ENCODE results near the gene SIX6. TPM values are rescaled to one million over a fixed set of nuclear protein-coding genes. Genes with fewer than 3 reads are reported as not detected.
A peak's percentile ranks its signal among the peaks of the same experiment; 100 is the strongest.

Gene SIX6
- total and polyA plus RNA-seq, 2 of the 13 experiments (the other 11 are each of a cell fraction or from before 2014, with no cell fraction given), result not detected

GRCh38 chr14:60505448-60505847 lies 3.5 kb upstream of the SIX6 start:
- H2AFZ ChIP-seq (ENCODE audit: low read length), result no peak overlapping the region
- no peak for FAIRE-seq
- ChIA-PET POLR2A (no interaction called here), CTCF (ENCODE audit: low intra/inter-chr PET ratio, low total read pairs) (no interaction called here)
- no peak for ATAC-seq
- no peaks in the 10 kb centered on the region for H3K9me3 ChIP-seq (ENCODE audit: low read length)
- BruUV-seq (replicated peaks), result no TSS peak
- peak in 1 of 2 experiments; percentile 57; a peak in 2 of 4 replicates for TF ChIP-seq MAFK (conservative IDR thresholded peaks at IDR 0.05 in 1 of 2, IDR thresholded peaks at IDR 0.05 in 1 of 2; ENCODE audit: low read length in 2 of 2)
- no peak for TF ChIP-seq SIX1 (CRISPR knock-in tag; IDR thresholded peaks at IDR 0.05; ENCODE audit: borderline replicate concordance)
- H3K36me3 ChIP-seq (replicated peaks in 1 of 2; ENCODE audit: control insufficient read depth in 1 of 2, insufficient read depth in 2 of 2, low read length in 2 of 2), result no peaks in the 10 kb centered on the region
- no peak for DNase-seq (ENCODE audit: low spot score)
- 43% methylated on average over 2 of the region's 2 CpGs for WGBS (ENCODE audit: low lambda C conversion rate)
- no peak overlapping the region for H3K9ac ChIP-seq (ENCODE audit: insufficient read depth, low read depth, low read length)
- H3K4me3 ChIP-seq (replicated peaks in 1 of 3; ENCODE audit: insufficient read depth in 1 of 3, low read depth in 2 of 3, low read length in 3 of 3), result no peak overlapping the region
- no peaks in the 10 kb centered on the region for H3K4me1 ChIP-seq (ENCODE audit: insufficient read depth, low read length)
- intact Hi-C loops (cut with micrococcal nuclease; ENCODE audit: unreplicated experiment) (no loop called here), in situ Hi-C loops (cut with HindIII; ENCODE audit: extremely low pct_ligation_motif_present, low pct_unique_long_range_greater_than_20kb) (no loop called here)
- H3K27ac ChIP-seq (ENCODE audit: extremely low read length, insufficient read depth, low read length), result no peak overlapping the region
- H4K20me1 ChIP-seq (ENCODE audit: insufficient read depth, low read length), result no peaks in the 10 kb centered on the region
- H3K27me3 ChIP-seq (ENCODE audit: control insufficient read depth in 1 of 2, insufficient read depth in 2 of 2, low read length in 2 of 2), result peaks cover 0 to 34% of the 10 kb centered on the region in 2 experiments; a peak in 2 of 5 replicates
- H3K79me2 ChIP-seq (ENCODE audit: insufficient read depth, low read length), result no peaks in the 10 kb centered on the region
- no peak overlapping the region for H3K4me2 ChIP-seq (ENCODE audit: low read depth, low read length)

- Histone ChIP-seq H3K9ac (ENCODE audit: insufficient read depth, low read depth, low read length) (no peak overlapping the region), H3K4me1 (ENCODE audit: insufficient read depth, low read length) (no peaks in the 10 kb centered on the region), H3K36me3 (replicated peaks in 1 of 2; ENCODE audit: control insufficient read depth in 1 of 2, insufficient read depth in 2 of 2, low read length in 2 of 2) (no peaks in the 10 kb centered on the region), H2AFZ (ENCODE audit: low read length) (no peak overlapping the region), H3K4me3 (replicated peaks in 1 of 3; ENCODE audit: insufficient read depth in 1 of 3, low read depth in 2 of 3, low read length in 3 of 3) (no peak overlapping the region), H3K9me3 (ENCODE audit: low read length) (no peaks in the 10 kb centered on the region), H4K20me1 (ENCODE audit: insufficient read depth, low read length) (no peaks in the 10 kb centered on the region), H3K27ac (ENCODE audit: extremely low read length, insufficient read depth, low read length) (no peak overlapping the region), H3K79me2 (ENCODE audit: insufficient read depth, low read length) (no peaks in the 10 kb centered on the region), H3K4me2 (ENCODE audit: low read depth, low read length) (no peak overlapping the region), H3K27me3 (ENCODE audit: control insufficient read depth in 1 of 2, insufficient read depth in 2 of 2, low read length in 2 of 2) (peaks cover 0 to 38% of the 10 kb centered on the region in 2 experiments; a peak in 3 of 5 replicates)
- no TSS peak for BruUV-seq (replicated peaks)
- no peak for ATAC-seq
- ChIA-PET POLR2A (no interaction called here), CTCF (ENCODE audit: low intra/inter-chr PET ratio, low total read pairs) (no interaction called here)
- intact Hi-C loops (cut with micrococcal nuclease; ENCODE audit: unreplicated experiment) (no loop called here), in situ Hi-C loops (cut with HindIII; ENCODE audit: extremely low pct_ligation_motif_present, low pct_unique_long_range_greater_than_20kb) (no loop called here)
- FAIRE-seq, result no peak
- no peak for DNase-seq (ENCODE audit: low spot score)
- WGBS (ENCODE audit: low lambda C conversion rate), result 10% methylated on average over 7 of the region's 7 CpGs
- TF ChIP-seq HDAC2 (CRISPR knock-in tag; IDR thresholded peaks at IDR 0.05) (no peak), PATZ1 (CRISPR knock-in tag; IDR thresholded peaks at IDR 0.05) (no peak)
Measured at GRCh38 chr14:60506010-60506409, 2.9 kb upstream of the SIX6 start.
